Superior temporal gyrus (tissue), 1 donor: ENCODE results near the gene SLC44A1.

Experiments used
- DNase-seq: peaks from one replicate; pipeline ENCODE4 v3.0.0-alpha.2; 2016; ENCODE audit errors: extremely low spot score

Gene SLC44A1

DNA sequence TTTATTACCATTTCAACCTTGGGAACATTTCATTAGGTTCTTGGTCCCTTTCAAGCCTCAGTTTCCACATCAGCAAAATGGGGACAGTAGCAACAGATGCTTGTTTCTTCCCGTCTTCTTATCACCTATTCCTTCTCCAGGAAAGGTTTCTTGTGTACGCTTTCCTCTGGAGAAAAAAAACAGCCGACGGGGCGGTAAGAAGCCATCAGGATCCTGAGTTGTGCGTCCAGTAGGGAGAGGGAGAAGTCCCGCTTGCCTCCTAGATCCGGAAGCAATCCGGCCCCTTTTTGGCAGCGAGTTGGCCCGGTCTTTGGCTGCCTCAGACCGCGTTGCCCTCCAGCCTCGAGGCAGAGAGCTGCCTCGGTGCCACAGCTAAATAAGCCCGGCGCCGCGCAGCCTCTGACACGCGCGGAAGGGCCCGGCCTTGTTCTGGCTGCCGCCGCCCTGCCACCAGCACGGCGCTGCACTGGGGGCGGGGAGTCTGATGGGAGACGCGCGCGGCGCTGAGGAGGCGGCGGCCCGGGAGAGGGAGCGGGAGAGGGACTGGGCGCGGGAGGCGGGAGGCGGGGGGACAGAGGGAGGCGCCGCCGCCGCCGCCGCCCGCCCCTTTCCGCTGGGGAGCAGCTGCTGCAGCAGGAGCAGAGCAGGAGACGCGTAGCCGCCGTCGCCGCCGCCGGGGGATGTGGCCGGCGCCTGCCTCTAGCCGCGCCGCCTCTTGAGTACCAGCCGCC, at the start of gene SLC44A1:
Gene SLC44A1 (plus strand): TSS at position 649 of the 731 bp plus-strand sequence. CDS start 218 bp downstream, outside the sequence.
- DNase-seq, result peak; percentile 95

DNA sequence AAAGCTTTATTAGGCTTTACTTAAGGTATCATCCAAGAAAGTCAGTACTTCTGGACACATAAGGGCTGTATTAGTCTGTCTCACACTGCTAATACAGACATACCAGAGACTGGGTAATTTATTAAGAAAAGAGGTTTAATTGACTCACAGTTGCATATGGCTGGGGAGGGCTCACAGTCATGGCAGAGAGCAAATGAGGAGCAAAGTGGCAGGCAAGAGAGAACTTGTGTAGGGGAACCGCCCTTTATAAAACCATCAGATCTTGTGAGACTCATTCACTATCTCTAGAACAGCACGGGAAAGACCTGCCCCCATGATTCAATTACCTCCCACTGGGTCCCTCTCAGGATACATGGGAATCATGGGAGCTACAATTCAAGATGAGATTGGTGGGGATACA, 49.2 kb upstream of the SLC44A1 start:
- no peak for DNase-seq

- DNase-seq, result no peak
Observed at GRCh38 chr9:105198023-105198422, 46.4 kb upstream of the SLC44A1 start.

GRCh38 chr9:105198865-105199264, 45.6 kb upstream of the SLC44A1 start:
- DNase-seq, result no peak

DNA sequence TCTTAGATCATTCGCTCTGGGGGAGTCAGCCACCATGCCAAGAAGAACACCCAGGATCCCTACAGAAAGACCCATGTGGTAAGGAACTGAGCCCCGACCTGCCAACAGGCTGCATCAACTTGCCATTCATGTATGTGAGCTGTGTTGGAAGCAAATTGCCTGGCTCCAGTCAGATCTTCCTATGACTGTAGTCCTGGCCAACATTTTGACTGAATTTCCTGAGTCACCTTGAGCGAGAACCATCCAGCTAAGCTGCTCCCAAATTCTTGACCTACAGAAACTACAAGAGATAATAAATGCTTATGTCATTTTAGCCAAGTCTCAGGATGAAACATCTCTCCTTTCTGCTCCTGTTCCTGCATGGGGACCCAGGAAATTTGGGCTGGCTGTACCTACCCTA, 40.0 kb upstream of the SLC44A1 start:
- DNase-seq, result no peak

- no peak for DNase-seq
Observed at GRCh38 chr9:105205787-105206495, 38.5 kb upstream of the SLC44A1 start.

DNA sequence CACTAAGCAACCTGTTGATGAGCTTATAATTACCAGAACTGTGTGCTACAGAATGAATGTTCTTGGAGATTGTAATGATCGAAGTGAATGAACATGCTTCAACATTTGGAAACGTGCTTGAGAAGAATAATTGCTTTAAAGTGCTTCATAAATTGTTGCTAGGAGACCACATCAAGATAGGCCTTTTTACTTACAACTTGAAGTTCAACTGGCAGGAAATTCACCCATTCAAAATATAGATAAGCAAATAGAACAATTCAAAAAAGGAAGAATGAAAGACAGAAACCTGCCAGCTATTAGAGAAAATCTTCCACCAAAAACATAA, 38.0 kb upstream of the SLC44A1 start:
- DNase-seq, result no peak

GRCh38 chr9:105206821-105207699, 37.4 kb upstream of the SLC44A1 start:
- no peak for DNase-seq

GRCh38 chr9:105216440-105217178, 27.8 kb upstream of the SLC44A1 start:
- peak; percentile 79 for DNase-seq

DNA sequence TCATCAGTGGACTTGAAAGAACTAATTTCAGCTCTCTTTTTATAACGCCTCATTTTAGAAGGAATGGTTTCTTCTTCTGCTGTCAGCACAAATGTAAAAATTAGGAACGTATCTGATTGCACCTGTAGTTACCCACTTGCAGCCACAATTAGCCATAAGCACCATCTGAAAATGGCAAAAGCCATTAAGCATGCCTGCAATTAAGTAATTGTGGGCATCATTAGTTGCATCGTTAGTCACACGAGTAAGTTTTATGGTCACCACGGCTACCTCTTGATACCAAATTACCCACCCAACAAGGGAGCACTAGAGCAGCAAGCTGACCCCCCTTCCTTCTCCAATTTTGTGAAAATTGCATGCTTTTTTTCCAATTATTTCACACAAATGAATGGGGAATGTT, 25.8 kb upstream of the SLC44A1 start:
- no peak for DNase-seq

DNA sequence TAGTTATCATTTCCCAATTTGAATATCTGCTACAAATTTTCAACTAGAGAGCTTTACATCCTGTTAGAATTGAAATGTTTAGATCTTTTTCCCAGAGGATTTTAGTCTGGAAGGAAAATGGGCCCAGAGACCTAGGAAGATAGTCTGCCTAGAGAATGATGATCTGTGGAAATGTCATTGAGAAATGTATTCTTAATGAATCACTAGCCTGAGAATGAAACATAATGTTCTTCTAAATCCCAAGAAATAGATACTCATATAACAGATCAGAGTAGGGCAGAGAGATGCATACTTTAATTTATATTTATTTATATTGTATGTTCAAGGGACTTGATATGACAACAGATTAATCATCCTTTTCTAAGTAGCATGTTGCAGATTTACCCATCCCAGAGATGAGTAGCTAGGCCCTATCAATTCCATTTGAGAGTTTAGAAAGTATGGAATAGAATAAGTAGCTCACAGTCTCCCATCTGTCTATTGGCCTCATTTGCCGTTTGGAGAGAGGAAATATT, 25.1 kb upstream of the SLC44A1 start:
- DNase-seq, result no peak

GRCh38 chr9:105220451-105220850, 24.0 kb upstream of the SLC44A1 start:
- no peak for DNase-seq

DNA sequence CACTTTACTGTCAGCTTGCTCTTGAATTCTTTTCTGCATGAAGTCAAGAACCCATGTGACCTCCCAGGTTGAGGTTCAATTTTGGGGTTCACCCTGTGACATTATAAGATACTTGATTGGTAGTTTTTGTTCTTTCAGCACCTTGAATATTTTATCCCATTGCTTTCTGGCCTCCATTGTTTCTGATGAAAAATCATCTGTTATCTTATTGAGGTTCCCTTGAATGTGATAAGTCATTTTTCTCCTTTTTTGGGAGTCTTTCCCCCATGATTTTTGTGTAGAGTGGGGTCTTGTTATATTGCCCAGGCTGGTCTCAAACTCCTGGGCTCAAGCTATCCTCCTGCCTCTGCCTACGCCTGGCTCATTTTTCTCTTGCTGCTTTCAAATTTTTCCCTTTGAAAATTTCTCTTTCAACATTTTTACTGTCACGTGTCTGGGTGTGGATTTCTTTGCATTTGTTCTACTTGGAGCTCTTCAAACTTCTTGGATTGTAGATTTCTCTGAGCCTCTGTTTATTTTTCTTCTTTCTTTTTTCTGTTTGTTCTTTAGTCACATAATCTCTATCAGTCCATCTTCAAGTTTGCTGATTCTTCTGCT, 20.8 kb upstream of the SLC44A1 start:
- DNase-seq, result no peak

DNA sequence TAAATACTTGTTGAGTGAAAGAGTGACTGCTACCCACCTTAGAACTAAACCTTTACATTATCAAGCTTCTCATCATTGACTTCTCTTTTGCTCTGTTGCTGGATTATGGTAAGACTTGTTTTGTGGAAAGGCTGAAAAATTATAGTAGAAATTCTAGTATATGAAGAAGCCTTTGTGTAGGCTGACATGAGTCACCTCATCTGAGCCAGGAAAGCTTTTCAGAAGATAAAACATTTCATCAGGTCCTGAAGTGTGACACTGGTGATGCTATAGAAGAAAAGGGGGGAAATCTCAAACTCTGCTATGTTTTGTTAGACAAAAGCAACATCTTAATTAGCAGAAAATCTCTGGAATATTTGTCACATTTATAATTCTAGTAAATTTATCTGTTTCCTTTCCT, 18.4 kb upstream of the SLC44A1 start:
- no peak for DNase-seq

DNA sequence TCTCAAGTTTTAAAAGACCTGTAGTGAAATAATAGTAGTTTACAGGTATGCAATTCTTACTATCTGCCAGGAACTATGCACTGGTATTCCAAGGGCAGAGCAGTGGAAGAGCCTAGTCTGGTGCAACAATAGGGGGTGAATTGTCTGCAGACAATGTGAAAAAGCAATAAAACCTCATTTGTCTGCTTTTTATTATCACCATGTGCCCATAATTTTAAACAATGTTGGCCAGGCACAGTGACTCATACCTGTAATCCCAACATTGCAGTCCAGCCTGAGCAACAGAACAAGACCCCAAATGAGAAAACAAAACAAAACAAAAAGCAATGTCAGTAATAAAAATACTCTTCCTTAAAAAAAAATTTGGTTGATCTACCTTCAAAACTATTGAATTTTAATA, 12.2 kb upstream of the SLC44A1 start:
- DNase-seq, result no peak

DNA sequence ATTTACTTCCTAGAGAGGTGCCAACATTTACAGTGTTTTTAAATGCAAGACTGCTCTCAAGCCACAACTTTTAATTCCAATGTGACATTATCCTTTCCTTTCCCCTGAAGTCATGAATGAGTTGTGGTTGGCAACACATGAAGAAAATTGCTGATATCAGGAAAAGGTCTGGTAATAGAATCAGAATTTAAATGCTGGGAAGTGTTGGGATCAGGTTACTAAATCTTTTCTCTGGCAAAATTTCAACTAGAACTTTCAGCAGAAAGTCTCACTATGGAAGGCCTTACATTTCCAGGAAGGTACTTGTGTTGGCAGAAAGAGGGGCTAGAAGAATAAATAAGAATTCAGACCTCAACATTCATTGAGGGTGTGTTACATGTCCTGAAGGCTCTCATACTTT, 10.6 kb upstream of the SLC44A1 start:
- no peak for DNase-seq

- DNase-seq, result no peak
Observed at GRCh38 chr9:105236261-105236660, 8.2 kb upstream of the SLC44A1 start.

GRCh38 chr9:105237246-105237645, 7.2 kb upstream of the SLC44A1 start:
- DNase-seq, result no peak

GRCh38 chr9:105238302-105238701, 6.1 kb upstream of the SLC44A1 start:
- DNase-seq, result no peak

DNA sequence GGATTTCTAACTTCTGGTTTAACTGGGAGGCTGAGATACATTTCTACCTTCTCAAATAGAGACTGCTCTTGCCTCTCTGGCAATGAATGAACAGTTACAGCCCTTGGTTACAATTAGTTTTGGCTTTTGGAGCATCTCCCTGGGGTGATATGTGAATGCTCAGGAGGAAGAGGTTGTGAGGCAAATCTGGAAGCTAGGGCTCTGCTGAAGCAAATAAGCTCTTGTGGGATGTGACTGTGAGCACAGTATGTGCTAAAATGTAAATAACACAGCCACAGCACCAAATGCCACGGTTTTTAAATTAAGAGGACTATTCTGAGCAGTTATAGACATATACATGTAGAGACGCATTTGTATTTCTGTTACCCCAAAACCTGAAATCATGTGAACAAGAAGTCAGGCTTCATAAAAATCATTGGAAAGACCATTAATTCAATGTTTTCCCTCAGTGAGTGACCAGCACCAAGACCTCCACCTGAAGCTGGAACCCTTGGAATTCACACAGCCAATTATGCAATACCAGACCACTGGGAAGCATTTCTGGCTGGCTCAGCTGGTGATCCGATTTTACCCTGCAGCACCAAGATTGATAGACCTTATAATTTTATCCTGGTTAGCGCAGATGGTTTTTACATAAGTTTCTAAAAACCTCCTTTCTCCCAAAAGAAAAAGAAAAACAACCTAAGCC, 3.0 kb upstream of the SLC44A1 start:
- DNase-seq, result peak; percentile 70

- no peak for DNase-seq
Observed at GRCh38 chr9:105242062-105242461, 2.4 kb upstream of the SLC44A1 start.
